Dermis lymphatic vessel endothelial cell (primary cell): ENCODE data around the gene RGS13. TPM values are rescaled to one million over a fixed set of nuclear protein-coding genes. Genes with fewer than 3 reads are reported as not detected.

ENCODE experiments used
- total RNA-seq: library from RNA; depleted of rRNA; stranded (reverse); fragments of >200 nt; gene quantifications from 2 replicates; pipeline ENCODE4 v1.2.1, GENCODE V29; 2014

RGS13 gene, protein sequence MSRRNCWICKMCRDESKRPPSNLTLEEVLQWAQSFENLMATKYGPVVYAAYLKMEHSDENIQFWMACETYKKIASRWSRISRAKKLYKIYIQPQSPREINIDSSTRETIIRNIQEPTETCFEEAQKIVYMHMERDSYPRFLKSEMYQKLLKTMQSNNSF
- not detected in 2 replicates for total RNA-seq

DNA sequence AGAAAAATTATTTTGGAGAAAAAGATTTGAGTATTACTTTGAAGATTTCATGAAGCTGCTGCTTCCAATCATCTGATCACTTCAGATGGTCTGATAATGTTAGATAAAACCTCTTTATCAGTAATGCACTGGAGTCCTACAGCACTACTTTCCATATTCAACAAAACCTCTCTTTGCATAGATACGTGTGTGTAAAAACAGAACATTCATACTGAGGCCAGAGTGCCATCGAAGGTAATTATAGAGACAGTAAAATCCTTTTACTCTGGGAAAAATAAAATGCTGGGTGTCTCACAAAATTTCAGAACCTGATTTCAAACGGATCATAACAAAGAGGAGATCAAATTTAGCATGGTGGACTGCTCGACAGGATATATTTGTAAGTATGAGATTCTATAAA is at the start of gene RGS13:
TSS of gene RGS13 (plus strand) at position 209 of the 400 bp plus-strand sequence. CDS start 8,188 bp downstream, outside the sequence.

Other genes starting within 250 kb of the RGS13 start
- gene RGS1, start 60.4 kb upstream of the RGS13 start, total RNA-seq, result not detected in 2 replicates
- 4.7 and 4.8 TPM in 2 replicates for gene RGS2, start 172.9 kb downstream of the RGS13 start, total RNA-seq